Ovary (tissue), 9 donors: ENCODE measurements around the gene FBXO48. TPM values are rescaled to one million over a fixed set of nuclear protein-coding genes. Genes with fewer than 3 reads are reported as not detected.

Experiments used
- DNase-seq, 5 donors: peaks; one replicate each; pipeline ENCODE4 v3.0.0-alpha.2; 2019 to 2020
- H3K27ac ChIP-seq, 2 donors: fragments of 200-600 bp; one replicate each; pipeline versions ENCODE4 v1.5.1 to v1.8.0; 2019 to 2022
- H3K27me3 ChIP-seq: fragments of 200-600 bp; one replicate; pipeline ENCODE4 v1.8.0; 2022
- H3K36me3 ChIP-seq: fragments of 200-600 bp; sonication (generic); one replicate; pipeline ENCODE4 v1.5.1; 2019
- H3K4me1 ChIP-seq: one replicate; pipeline ENCODE4 v1.8.1; 2013; ENCODE audit warnings: mild to moderate bottlenecking, moderate library complexity; ENCODE audit not compliant: insufficient read depth
- H3K4me3 ChIP-seq: fragments of 200-600 bp; sonication (generic); one replicate; pipeline ENCODE4 v1.5.1; 2017
- H3K9me3 ChIP-seq, 2 donors: fragments of 200-600 bp in 1 of 2; sonication (generic) in 1 of 2; one replicate each; pipeline versions ENCODE4 v1.5.1 to v1.8.1; 2013 to 2019; ENCODE audit warnings: mild to moderate bottlenecking in 1 of 2, moderate library complexity in 1 of 2
- CTCF ChIP-seq, 3 donors: fragments of 450-650 bp in 2 of 3; fragments of 200-600 bp in 1 of 3; IDR thresholded peaks; one replicate each; pipeline versions ENCODE4 v1.5.1 to v1.8.0; 2016 to 2022; ENCODE audit warnings: antibody characterized with exemption in 3 of 3, mild to moderate bottlenecking in 1 of 3
- EP300 ChIP-seq: sonication (generic); formaldehyde crosslinking; IDR thresholded peaks from one replicate; pipeline ENCODE4 v1.6.1; 2017; ENCODE audit warnings: antibody characterized with exemption
- POLR2A ChIP-seq: fragments of 450-650 bp; IDR thresholded peaks from one replicate; pipeline ENCODE4 v1.6.1; 2017; ENCODE audit warnings: antibody characterized with exemption, mild to moderate bottlenecking, moderate library complexity
- WGBS, 3 donors: extraction: QIAGEN DNeasy Blood & Tissue Kit in 1 of 3; methylation state at CpG; one replicate each; pipeline versions ENCODE4 v1.1.5 to v1.1.7; 2013 to 2017; 5-methylcytosine and 5-hydroxymethylcytosine counted together
- intact Hi-C, 4 donors: fragments of 100-400 bp; cut with DNase I; formaldehyde crosslinking; loops; one replicate each; pipeline versions ENCODE4 v1.11.0 to v1.15.1; 2022 to 2023
- polyA plus RNA-seq, 2 donors: library from polyadenylated mRNA; stranded (reverse); fragments of 200-250 nt in 1 of 2; fragments of 350-450 nt in 1 of 2; fragmentation: Illumina TruSeq in 1 of 2; extraction: RNeasy Lipid Tissue Mini Kit (QIAGEN cat#74804) in 1 of 2; gene quantifications; one replicate each; pipeline ENCODE4 v1.2.3, GENCODE V29; 2013 to 2014
- total RNA-seq, 7 donors: library from RNA; depleted of rRNA in 2 of 7; stranded (reverse); fragments of >200 nt in 2 of 7; fragmentation: NEBNext Ultra II Directional in 3 of 7; extraction: Animal tissue kit (Norgen Biotek cat#: 25700) in 3 of 7; gene quantifications; one replicate each; pipeline versions ENCODE4 v1.1.0 to v1.2.4, GENCODE V29; 2016 to 2023
- donor health status: DM: no; HTN: no; CAD: no; lungs with moderate emphysema.
- donor health status: DM: no; HTN: no; CAD: no.
- donor health status: Bipolar disorder and iron deficiency.
- donor health status: DM: yes; HTN: yes; CAD: no.
- donor health status: DM: no; HTN: no; CAD: no.
- donor health status: DM: yes; HTN: yes; CAD: no.

Gene FBXO48
- total and polyA plus RNA-seq, 9 donors = 0.57 to 1.9 (median 1.1) TPM

- no peak for DNase-seq
- intact Hi-C loops = no loop called here
- H3K27me3 ChIP-seq = no peaks in the 10 kb centered on the region
These were observed 45.9 kb upstream of the FBXO48 start for GRCh38 chr2:68512966-68513365.

GRCh38 chr2:68512326-68512725 lies 45.2 kb upstream of the FBXO48 start:
- DNase-seq = no peak
- intact Hi-C loops = no loop called here

More at GRCh38 chr2:68512966-68513365, 45.9 kb upstream of the FBXO48 start:
- Histone ChIP-seq H3K36me3 (no peaks in the 10 kb centered on the region), H3K4me1 (no peaks in the 10 kb centered on the region), H3K9me3 (no peaks in the 10 kb centered on the region), H3K27ac (no peak overlapping the region), H3K4me3 (no peak overlapping the region)
- no peak for TF ChIP-seq EP300
- TF ChIP-seq POLR2A = no peak
- TF ChIP-seq CTCF (IDR thresholded peaks at IDR 0.05) = no peak
- 53 to 63% (median 54%) methylated on average over 1 of the region's 1 CpG for WGBS, 3 donors

GRCh38 chr2:68506170-68506569 lies 39.1 kb upstream of the FBXO48 start:
- DNase-seq = no peak
- H3K27me3 ChIP-seq = no peaks in the 10 kb centered on the region
- no peak for TF ChIP-seq POLR2A
- no peak for TF ChIP-seq EP300
- TF ChIP-seq CTCF (IDR thresholded peaks at IDR 0.05) = no peak
- H3K9me3 ChIP-seq = no peaks in the 10 kb centered on the region
- no peaks in the 10 kb centered on the region for H3K4me1 ChIP-seq
- intact Hi-C loops = no loop called here
- 56 to 69% (median 60%) methylated on average over 3 of the region's 3 CpGs for WGBS, 3 donors
- H3K4me3 ChIP-seq = no peak overlapping the region
- no peaks in the 10 kb centered on the region for H3K36me3 ChIP-seq
- no peak overlapping the region for H3K27ac ChIP-seq

More at GRCh38 chr2:68512326-68512725, 45.2 kb upstream of the FBXO48 start:
- no peaks in the 10 kb centered on the region for H3K36me3 ChIP-seq
- H3K4me3 ChIP-seq = no peak overlapping the region
- no peak overlapping the region for H3K27ac ChIP-seq
- 69 to 74% (median 71%) methylated on average over 3 of the region's 3 CpGs for WGBS, 3 donors
- H3K4me1 ChIP-seq = no peaks in the 10 kb centered on the region
- TF ChIP-seq CTCF (IDR thresholded peaks at IDR 0.05) (no peak), POLR2A (no peak), EP300 (no peak)
- H3K27me3 ChIP-seq = no peaks in the 10 kb centered on the region
- no peaks in the 10 kb centered on the region for H3K9me3 ChIP-seq

GRCh38 chr2:68505603-68506159 lies 38.6 kb upstream of the FBXO48 start:
- 96 to 98% (median 97%) methylated on average over 2 of the region's 2 CpGs for WGBS, 3 donors
- DNase-seq = no peak
- intact Hi-C loops = no loop called here
- Histone ChIP-seq H3K4me3 (no peak overlapping the region), H3K9me3 (no peaks in the 10 kb centered on the region), H3K4me1 (no peaks in the 10 kb centered on the region), H3K36me3 (no peaks in the 10 kb centered on the region), H3K27ac (no peak overlapping the region), H3K27me3 (no peaks in the 10 kb centered on the region)
- no peak for TF ChIP-seq POLR2A
- no peak for TF ChIP-seq CTCF (IDR thresholded peaks at IDR 0.05)
- no peak for TF ChIP-seq EP300
